Measurements from ENCODE around the gene THY1.
"Not testable (repeated sequence)": the region's sequence is repeated elsewhere in the genome, so short reads cannot be mapped to it uniquely, and the experiment has no call there.

THY1 gene

DNA sequence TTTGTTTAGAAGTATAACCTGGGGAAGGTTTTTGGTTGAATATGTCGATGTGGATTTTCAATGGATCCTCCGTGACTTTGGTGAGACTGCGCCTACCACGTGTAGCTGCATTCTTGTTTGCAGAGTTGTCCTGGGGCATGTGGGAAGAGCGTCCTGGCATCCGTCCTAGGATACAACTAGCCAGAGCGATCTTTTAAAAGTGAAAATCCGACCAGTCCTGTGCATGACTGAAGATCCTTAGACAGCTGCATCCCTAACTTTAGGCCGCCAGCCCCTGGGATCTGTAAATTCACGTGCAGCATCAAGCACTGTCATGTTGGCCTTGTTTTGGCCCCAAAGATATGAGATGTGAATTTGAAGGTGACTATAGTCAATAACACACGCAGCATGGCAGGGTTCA lies 22.4 kb upstream of the THY1 start:
- no peak for DNase-seq

DNA sequence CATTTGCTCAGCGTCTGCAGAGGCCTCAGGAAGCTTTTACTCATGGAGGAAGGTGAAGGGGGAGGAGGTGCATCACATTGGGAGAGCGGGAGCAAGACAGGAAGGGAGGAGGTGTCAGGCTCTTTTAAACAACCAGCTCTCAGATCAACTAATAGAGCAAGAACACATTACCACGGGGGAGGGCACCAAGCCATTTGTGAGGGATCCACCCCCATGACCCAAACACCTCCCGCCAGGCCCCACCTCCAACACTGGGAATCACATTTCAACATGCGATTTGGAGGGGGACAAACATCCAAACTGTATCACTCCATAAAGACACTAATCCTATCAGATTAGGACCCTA lies 18.9 kb upstream of the THY1 start:
- no peak for DNase-seq

DNA sequence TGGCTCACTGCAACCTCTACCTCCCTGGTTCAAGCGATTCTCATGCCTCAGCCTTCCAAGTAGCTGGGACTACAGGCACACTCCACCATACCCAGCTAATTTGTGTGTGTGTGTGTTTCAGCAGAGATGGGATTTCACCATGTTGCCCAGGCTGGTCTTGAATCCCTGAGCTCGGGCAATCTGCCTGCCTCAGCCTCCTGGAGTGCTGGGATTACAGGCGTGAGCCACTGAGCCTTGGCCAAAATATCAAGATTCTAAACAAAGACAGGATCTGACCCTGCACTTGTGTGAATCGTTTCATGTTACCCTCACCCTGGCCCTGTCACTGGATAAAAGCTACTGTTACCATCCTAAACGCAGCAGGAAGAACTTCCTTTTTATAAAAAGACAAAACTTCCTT lies 15.6 kb upstream of the THY1 start:
- DNase-seq = no peak

DNA sequence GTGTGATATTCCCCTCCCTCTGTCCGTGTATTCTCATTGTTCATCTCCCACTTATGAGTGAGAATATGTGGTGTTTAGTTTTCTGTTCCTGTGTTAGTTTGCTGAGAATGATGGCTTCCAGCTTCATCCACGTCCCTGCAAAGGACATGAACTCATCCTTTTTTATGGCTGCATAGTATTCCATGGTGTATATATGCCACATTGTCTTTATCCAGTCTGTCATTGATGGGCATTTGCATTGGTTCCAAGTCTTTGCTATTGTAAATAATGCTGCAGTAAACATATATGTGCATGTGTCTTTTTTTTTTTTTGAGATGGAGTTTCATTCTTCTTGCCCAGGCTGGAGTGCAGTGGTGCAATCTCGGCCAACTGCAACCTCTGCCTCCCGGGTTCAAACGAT lies 14.5 kb upstream of the THY1 start:
- not testable (repeated sequence) for DNase-seq

DNA sequence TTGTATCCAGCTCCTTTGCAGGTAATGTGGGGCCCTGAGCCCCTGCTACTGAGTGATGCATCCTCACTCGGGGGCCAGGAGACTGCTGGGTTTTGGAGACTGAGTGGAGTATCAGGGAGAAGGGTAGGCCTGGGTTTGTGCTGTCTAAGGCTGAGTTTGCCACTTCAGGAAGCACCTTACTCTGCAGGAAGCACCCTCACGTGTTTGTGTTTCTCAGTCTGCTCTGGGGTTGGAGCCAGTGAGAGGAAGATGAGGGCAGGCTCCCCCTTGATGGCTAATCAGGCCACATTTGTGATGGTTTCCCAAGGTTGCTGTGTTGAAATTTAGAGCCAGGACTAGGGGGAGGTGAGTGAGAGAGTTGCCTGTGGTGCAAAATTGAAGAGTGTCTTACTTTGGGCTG lies 13.7 kb upstream of the THY1 start:
- DNase-seq = no peak

DNA sequence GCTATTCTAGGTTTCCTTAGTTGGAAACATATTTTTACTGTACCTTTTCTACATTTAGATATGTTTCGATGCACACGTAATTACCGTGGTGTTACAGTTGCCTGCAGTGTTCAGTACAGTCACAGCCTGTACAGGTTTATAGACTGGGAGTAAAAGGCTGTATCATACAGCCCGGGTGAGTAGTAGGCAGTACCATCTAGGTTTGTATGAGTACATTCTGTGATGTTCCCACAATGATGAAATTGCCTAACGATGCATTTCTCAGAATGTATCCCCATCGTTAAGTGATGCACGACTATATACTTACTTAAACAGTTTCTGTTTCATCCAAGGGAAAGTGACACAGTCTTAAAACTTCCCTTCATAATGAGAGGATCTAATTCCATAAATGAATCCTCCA lies 13.1 kb upstream of the THY1 start:
- DNase-seq = no peak

DNA sequence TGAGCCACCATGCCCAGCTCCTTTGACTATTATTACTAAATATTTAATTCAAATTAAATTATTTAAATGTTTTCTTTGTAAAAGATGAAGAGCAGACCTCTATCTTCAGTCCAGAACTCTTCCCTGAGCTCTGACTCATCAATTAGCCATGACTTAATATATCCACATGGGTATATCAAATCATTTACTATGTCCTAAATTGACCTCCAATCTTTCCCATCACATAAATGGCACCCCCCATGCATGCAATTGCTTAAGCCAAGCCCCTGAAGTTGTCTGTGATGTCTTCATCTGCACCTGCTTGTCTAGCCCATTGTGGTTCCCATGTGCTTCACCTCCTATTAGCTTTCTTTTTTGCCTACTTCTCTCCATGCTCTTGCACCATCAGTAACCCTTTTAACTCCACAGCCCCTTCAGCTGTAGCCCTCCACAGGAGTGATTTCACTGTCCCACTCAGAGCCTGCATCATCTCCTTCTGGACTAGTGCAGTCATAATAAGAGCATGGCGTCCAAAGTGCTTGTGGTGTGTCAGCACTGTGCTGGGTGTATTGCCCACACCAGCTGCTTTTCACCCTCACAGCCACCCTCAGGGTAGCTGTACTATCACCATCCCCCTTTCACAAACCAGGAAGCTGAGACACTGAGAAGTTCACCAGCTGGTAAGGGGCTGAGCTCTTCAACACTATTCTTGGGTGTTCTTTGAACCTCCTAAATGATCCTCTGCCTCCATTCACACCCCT lies 11.8 kb upstream of the THY1 start:
- DNase-seq = no peak

DNA sequence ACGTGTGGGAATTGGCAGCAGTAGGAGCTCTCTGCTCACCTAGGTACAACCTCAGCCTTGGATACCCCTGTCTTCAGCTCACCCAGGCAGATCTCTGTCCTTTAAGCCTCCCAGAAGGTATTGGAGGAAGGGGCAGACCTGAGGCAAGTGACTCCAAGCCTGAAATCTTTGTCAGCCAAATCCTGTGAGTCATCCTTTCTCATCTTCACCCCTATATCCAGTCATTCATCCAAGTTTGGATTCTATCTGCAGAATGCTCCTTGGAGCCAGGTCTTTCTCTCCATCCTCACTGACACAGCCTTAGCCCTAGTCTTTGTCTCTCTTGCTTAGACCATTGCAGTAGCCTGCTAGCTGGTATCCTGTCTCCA lies 10.4 kb upstream of the THY1 start:
- DNase-seq = no peak

DNA sequence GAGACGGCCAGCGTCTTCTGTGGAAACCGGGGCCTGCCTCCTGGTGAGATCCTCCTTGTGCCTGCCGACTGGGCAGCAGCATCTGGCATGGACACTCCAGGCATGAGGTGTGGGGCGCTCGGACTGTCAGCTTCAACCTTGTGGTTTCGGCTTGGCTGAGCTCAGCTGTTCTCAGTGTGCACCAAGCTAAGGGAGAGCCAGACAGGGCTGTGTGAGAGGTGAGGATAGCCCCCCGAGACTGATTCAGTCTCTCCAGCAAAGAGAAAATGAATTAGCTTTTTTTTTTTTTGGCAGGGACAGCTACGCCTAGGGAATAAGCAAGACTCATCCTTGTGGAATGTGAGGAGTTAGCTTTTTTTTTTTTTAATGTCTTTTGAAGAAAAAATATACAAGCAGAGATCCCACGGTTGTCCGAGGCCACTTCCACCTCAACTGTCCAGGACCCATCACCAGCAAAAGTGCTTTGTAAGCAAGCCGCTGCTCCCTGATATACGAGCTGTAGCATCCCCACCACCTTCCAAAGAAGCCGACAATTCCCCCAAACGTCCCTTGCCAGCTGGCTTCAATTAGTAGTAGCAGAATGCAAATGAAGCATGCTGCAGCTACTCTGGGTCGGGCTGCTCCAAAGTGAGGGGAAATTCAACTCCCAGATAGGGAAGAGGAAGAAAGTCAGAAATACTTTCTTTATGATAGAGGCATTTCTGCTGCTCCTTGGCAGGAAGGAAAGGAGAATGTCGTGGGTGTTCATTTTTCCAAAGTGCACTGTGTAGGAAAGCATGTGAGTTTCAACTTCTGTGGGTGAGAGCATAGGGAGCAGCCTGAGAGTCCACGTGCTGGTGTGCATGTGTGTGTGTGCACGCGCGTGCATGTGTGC lies 9.7 kb upstream of the THY1 start:
- DNase-seq = no peak

DNA sequence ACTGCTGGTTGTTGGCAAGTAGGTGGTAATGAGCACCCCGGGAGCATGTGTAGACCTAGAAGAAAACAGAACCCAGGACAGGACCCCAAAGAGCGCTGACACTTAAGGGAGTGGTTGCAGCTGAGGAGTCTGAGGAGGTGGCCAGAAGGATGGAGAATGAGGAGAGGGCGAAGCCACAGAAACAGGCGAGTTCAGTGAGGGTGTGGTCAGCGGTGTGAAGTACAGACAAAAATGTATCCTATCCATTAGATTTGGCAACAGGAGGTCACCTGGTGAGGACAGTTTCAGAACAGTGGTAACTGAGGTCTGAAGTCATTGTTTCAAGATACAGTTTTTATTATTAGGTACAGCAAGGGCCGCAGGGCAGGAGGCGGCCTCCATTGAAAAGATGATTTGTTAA lies 8.6 kb upstream of the THY1 start:
- DNase-seq = no peak

DNA sequence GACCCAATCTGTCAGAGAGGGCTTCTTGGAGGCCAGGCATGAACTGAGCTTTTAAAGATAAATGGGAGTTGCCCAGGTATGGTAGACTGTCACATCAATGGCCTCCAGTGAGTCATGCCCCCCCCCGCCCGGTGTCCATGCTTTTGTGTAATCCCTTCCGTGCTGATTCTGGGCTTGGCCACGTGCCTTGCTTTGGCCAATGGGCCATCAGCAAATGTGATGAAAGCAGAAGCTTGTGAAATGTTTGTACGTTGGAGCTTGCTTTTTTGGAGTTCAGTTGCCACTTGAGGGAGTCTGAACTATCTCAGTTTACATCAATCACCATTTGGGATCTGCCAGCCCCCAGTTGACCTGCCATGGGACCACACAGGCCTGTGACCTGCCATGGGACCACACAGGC lies 4.3 kb upstream of the THY1 start:
- DNase-seq = no peak

DNA sequence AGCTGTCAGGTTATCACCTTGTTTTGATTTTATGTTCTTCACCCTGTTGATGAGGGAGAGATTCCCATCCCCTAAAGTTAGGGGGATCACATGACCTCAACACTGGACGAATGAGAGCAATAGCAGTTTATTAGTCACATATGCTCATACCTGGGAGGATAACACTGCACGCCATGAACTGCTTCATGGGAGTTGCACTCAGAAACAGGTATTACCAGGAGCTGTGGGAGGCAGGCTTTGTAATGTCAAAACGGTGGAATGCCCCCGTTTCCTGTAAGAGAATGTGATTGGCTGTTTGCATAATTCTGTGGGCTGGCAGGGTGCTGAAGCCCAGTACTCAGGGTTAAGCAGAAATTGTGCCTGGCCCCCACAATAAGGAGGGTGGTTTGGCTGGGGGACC lies 3.2 kb upstream of the THY1 start:
- no peak for DNase-seq

DNA sequence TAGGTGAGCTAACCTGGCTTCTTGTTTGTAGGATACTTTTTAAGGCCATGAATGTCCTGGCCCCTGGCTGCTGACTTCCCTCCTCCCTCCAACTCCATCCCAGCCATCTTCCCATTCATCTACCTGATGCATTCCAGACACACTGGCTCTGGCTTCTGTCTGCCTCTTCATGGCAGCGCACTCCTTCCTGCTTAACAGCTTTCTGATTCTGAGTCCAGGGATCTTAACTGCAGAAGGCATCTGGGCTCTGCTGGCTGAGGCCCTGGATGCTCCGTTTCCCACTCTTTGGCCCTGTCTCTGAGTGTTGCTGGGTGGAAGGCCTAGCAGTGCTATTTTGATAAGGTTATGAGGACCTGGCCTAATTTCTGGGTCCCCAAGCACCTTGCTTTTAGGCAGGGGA lies 1.8 kb upstream of the THY1 start:
- DNase-seq = no peak

DNA sequence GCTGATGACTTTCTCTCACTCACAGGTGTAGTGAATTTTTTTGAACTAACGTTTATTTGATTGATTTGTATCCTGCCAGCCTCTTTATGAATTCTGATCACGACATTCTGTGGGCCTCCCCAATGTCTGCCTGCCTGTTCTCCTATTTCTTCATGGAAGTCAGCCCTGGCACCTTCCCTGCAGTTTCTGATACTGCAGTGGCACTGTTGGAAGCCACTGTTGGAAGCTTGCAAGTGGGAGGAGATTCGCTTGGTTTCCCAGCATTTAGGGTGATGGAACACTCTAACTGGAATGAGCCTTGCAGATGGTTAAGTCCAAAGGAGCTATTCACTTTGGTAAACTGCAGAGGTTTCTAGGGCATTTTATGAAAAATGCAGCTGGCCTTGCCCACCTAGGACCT lies 1.3 kb upstream of the THY1 start:
- no peak for DNase-seq

DNA sequence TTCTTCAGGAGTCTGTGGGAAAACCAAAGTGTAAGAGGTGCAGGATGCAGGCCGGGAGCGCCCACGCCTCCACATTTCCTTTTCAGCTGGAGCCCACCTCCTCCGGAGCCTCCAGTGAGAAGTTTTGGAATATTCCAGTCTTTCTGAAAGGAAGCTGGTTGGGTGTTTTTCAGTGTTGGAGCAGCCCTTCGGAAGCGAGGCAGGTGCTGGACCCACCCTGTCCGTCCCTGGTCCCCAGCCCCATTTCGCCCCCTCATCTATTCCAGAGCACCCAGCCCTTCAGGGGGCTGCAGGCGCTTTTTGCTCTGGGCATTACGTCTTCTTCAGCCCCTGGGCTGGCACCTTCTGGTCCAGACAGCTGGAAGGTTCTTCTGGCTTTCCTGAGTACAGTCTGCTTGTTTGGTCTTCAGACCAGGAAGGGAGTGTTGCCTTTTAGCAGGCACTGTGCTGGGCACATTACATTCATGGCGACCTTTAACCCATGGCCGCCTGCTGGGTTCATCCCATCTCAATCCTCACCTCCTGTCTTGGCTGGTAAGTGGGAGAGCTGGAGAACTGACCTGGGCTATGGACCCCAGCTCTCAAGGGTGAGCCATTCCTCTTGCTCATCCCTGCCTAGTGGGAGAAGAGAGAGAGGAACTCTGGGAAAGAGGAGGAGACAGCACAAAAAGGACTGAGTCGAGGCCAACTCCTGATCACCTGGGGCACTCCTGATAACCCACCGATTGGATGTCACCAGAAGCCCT lies 710 bp upstream of the THY1 start:
- no peak for DNase-seq

DNA sequence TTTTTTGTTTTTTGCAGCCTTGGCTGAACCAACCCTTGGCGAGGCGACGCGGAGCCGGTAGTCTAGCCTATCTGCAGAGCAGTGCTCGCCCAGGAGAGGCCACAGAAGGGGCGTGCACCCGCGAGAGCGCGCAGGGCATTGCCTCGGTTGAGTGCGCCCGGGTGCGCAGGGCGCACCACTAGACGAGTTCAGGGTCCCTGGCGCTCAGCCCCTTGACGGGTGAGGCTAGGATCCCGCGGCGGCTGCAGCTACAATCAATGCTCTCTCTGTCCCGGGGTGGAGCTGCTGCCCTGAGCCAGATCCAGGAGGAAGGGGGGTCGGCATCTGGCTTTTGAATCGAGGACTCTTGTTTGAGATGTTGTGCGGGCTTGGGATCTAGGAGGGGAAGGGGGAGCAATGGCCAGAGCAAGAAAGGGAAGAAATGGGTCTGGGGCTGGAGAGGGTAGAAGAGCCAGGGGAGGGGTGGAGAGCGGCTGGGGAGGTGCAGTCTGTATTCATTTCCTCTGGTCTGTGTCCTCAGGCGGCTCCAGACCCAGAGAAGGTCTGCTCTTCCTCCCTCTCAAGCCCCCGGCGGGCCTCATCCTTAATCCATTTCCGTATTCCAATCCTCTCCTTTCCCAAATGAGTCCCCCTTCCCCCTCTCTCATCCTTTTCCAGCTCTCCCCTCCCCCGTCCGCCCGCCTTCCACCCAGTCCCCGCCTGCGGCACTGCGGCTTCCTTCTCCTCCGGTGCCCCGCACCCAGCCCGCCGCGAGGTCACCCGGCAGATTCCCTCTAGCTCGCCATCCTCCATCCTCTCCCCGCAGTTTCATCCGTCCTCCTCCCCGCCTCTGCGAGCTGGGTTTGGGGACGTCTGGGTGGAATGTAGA lies 797 bp downstream of the THY1 start:
- DNase-seq = no peak

DNA sequence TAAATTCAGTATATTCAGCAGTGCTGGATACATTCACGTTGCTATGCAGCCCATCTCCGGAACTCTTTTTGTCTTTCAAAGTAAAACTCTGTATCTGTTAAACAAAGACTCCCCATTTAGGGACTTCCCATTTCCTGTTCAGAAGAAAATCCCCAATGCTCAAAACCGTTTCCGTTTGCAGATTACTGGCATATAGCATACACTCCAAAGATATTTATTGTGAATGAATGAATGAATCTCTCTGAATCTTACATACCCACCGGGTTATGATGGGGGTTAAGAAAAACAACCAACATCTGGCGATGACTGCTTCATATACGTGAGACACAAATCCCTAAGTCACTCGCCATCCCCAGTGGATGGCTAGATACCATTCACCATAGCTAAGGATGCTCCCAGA lies 1.6 kb downstream of the THY1 start:
- DNase-seq = no peak

DNA sequence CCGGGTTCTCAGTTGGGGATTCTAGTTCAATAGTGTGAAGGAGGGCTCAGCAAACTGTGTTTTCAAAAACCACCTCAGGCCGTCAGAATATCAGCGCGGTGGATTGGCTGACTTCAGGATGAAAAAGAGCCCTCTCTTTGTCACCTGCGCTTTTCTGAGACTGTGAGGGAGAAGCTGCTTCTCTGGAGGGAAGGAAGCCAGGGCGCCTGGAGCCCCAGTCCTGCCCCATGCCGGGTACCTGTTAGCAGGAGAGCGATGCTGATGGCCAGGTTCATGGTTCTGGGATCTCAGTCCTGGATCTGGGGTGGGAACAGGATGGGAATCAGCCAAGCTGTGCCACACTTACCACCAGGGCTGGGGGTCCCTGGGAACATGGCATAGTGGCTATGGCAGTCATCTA lies 2.3 kb downstream of the THY1 start:
- no peak for DNase-seq

DNA sequence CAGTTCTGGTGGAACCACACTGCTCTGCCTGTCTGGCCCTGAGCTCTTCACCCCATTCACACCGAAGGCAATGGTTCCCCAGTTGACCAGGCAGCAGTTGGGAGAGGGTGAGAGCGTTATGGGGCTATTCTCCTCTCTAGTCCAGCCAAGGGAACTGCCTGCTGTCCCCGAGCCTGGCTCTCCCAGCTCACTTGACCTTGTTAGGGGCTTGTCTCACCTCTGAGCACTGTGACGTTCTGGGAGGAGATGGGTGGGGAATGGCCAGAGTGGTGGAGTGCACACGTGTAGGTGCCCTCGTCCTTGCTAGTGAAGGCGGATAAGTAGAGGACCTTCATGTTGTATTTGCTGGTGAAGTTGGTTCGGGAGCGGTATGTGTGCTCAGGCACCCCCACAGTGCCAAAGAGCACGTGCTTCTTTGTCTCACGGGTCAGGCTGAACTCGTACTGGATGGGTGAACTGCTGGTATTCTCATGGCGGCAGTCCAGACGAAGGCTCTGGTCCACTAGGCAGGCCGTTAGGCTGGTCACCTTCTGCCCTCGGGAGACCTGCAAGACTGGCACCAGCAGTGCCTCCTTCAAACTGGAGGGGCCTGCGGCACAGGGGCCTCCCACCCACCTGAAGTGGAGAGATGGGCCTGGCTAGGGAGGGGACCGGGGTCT lies 3.0 kb downstream of the THY1 start:
- no peak for DNase-seq

DNA sequence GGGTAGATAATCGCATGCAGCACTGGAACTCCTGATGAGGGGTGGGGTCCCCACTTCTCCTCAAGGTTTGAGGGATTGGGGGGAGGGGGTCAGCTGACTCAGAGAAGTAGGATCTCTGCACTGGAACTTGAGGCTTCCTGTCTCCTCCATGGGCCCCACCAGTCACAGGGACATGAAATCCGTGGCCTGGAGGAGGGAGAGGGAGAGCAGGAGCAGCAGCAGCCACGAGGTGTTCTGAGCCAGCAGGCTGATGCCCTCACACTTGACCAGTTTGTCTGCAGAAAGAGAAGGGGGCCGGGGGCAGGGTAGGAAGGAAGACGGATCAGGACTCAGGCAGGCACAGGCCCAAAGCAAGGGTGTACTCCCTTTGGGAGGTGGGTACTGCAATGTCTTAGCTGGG lies 3.7 kb downstream of the THY1 start:
- no peak for DNase-seq

DNA sequence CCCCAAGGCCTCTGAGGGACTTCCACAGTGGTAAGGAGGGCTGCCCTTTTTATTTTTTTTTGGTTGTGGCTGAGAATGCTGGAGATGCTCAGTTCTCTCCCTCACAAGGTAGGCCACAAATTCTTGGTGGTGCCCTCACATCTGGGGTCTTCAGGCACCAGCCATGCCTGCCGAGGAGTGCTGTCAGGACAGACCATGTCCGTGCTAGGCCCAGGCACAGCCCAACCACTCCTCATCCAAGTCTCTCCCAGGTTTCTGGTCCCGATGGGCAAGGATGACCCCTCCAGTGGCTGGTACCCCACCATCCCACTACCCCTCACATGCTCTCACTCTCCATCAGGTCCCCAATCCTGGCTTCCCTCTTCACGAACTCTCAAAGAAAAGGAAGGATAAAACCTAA lies 4.2 kb downstream of the THY1 start:
- no peak for DNase-seq

DNA sequence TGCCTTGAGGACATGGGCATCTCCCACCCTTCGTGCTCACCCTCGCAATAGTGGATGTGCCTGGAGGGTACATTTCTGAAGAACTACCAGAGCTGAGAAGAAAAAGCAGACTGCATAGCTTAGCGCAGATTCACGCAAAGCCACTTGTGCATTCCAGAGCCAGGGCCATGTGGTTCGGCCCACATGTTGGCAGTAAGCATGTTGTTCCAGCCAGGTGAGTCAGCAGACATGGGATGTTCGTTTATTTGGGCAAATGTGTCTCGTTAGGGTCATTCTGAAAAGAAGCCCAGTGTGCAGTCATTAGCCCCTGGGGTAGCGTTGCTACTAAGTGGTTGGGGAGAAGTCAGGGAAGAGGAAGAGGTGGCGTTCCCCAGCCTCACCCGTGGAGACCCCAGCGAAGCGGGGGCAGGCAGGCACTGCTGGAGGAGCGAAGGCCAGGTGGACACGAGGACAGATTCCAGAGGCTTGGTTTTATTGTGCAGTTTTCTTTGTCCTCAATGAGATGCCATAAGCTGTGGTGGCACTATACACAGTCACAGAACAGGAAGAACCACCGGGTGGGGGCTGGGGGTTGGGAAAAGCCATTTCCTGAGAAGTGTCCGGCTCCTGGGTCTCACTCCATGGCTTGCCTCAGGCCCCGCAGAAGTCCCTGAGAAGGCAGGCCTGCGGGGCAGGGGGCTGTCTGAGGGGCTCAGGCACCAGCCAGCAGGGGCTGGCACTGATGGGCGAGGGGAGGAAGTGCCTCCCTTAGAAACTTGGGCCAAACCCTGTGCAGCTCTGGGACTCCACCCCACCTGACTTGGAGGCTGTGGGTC lies 5.0 kb downstream of the THY1 start:
- no peak for DNase-seq

Data from KG1 (cell line).